Measurements from ENCODE around the gene NLGN1.

DNA sequence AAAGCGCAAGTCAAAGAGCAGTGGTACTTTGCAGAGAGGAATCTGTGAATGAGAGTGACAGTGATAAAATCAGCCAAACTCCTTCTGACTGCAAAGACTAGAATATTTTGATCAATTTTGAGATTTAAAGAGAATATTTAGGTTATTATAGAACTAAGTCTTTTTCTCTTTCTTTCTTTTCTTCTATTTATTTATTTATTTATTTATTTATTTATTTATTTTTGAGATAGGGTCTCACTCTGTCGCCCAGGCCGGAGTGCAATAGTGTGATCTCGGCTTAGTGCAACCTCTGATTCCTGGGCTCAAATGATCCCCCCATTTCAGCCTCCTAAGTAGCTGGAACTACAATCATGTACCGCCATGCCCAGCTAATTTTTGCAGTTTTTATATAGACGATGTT is 857.9 kb downstream of the NLGN1 start:
- TF ChIP-seq, protein P1, sequence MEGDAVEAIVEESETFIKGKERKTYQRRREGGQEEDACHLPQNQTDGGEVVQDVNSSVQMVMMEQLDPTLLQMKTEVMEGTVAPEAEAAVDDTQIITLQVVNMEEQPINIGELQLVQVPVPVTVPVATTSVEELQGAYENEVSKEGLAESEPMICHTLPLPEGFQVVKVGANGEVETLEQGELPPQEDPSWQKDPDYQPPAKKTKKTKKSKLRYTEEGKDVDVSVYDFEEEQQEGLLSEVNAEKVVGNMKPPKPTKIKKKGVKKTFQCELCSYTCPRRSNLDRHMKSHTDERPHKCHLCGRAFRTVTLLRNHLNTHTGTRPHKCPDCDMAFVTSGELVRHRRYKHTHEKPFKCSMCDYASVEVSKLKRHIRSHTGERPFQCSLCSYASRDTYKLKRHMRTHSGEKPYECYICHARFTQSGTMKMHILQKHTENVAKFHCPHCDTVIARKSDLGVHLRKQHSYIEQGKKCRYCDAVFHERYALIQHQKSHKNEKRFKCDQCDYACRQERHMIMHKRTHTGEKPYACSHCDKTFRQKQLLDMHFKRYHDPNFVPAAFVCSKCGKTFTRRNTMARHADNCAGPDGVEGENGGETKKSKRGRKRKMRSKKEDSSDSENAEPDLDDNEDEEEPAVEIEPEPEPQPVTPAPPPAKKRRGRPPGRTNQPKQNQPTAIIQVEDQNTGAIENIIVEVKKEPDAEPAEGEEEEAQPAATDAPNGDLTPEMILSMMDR (IDR thresholded peaks at IDR 0.05) = no peak
- TF ChIP-seq EP300 (IDR thresholded peaks at IDR 0.05) = no peak
